PC-9 (cell line): Measurements from ENCODE around the gene CUL1.

Experiments used
- CTCF ChIP-seq: fragments of 200-600 bp; sonication (generic); conservative IDR thresholded peaks from 2 replicates; pipeline ENCODE4 v1.6.1; 2017; ENCODE audit warnings: mixed run types, antibody characterized with exemption, mild to moderate bottlenecking, moderate library complexity
- EZH2 ChIP-seq: fragments of 200-600 bp; sonication (generic); IDR thresholded peaks from 2 replicates; pipeline ENCODE4 v1.8.0; 2017; ENCODE audit warnings: antibody characterized with exemption, low read depth

- TF ChIP-seq CTCF = no peak
- no peak for TF ChIP-seq EZH2
Observed at GRCh38 chr7:148723846-148724245, 25.1 kb downstream of the CUL1 start.
